ENCODE data around the gene GDE1.
A peak's percentile ranks its signal among the peaks of the same experiment; 100 is the strongest.

GDE1 gene

DNA sequence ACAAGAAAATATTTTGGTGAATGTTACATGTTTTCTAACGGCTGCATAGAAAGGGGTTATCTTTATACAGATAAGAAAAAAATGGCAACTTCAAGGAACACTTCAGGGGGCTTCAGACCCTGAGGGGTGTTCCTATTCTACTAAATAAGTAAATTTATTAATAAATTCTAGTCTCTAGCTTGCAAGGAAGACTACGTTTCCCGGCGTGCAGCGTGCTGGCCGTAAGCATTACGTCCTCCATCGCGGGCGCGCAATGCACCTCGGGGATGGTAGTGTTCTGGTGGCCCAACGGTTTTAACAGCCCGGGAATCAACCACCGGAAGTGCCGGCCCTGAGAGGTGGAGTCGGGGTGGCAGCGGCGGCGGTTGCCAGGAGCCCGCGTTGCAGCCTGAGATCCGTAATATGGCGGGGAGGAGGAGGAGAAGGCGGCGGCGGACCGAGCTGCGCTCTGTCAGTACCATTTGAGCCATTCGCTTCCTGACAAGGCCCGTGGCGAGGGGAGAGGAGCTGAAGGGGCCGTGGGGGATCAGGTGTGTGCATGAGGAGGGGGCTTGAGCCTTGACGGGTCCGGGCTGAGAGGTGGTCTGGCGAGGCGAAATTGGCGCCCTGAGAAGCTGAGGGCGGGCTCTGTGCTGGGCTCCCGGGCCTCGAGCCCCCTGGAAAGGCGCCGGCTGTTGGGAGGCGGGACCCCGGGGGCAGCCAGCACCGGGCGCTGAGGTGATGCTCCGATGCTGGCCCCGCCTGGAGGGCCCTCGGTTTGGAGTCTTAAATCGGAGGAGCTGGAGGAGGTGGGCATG lies 1.9 kb upstream of the GDE1 start, which contains the start of gene CCP110:
Gene CCP110, plus strand, starts transcription at position 384 of the 797 bp plus-strand sequence. CDS start 3,940 bp downstream, outside the sequence.
- peak; percentile 96 for DNase-seq (ENCODE audit: low read depth)

DNA sequence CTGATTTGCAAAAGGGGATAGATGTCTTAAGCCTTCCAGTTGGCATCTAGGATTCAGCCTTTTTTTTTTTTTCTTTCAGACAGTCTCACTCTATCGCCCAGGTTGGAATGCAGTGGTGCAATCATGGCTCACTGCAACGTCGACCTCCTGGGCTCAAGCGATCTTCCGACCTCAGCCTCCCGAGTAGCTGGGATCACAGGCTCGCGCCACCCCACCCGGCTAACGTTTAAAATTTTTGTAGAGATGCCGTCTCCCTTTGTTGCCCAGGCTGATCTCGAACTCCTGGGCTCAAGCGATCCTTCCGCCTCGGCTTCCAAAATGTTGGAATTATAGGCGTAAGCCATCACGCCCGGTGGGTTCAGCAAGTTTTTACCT lies 1.3 kb upstream of the GDE1 start:
- DNase-seq (ENCODE audit: low read depth): no peak

DNA sequence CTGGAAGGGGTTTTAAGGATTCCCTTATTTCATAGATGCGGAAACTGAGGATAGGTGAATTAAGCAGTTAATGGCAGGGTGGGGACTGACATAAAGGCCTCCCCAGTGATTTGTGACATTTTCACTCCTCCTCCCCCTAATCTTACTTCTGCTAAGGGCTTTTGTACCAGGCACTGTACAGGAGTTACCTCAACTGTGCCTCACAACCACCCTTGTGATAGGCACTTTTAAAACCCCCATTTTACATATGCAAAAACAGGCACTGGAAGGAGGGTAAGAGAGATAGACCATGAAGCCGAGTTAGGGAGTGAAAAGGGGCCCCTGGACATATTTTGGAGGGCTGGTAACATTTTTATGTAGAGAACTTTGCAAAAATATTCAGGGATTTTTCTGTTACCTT lies 862 bp upstream of the GDE1 start:
- no peak for DNase-seq (ENCODE audit: low read depth)

DNA sequence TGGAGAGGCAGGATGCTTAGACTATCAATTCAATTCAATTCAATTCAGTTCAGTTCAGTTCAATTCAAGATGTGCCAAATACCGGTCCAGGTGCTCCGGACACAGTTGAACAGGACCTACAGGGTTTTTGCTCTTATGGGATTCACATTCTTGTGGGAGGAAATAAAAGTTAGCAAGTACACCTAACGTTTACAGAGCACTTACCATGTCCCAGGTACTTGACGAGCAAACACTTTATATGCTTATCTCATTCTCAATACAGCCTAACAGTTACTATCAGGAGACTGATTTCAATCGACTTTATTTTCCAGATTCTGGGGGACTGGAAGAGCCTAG lies 467 bp upstream of the GDE1 start:
- DNase-seq (ENCODE audit: low read depth): no peak

DNA sequence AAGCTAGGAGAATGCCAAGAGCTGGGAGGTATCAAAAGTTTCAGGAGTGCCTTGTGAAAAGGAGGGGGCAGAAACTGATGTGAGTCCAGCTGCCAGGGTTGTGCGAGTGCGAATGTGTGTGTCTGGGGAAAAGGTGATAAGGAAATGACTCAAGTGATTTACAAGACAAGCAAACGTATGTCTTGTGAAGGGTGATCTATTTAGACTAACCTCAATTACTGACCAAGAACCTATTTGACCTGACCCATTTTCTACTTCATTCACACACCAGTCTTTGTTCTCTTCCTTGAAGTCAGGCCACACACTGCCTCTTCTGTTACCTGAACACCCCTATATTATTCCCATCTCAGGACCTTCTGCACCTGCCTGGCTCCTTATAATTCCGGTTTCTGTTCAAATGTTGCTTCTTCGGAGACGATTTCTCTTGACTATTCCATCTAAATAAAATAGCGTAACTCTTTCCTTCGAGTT lies 1.0 kb downstream of the GDE1 start:
- peak; percentile 21 for DNase-seq (ENCODE audit: low read depth)

DNA sequence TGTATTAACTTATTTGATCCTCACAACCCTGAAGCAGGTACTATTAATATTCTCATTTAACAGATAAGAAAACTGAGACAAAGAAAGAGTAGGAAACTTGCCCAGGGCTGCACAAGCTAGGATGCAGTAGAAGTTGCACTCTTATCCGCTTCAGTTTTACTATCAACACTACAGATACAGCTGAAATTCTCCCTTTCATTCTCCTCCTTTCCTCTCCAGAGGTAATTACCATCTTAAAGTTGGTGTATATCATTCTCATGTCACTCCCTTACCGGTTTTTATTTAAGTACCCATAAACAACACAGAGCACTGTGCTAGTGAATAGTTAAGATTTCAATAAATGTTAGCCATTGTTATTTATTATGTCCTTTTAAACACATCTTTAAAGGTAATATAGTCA lies 3.5 kb downstream of the GDE1 start:
- no peak for DNase-seq (ENCODE audit: low read depth)

DNA sequence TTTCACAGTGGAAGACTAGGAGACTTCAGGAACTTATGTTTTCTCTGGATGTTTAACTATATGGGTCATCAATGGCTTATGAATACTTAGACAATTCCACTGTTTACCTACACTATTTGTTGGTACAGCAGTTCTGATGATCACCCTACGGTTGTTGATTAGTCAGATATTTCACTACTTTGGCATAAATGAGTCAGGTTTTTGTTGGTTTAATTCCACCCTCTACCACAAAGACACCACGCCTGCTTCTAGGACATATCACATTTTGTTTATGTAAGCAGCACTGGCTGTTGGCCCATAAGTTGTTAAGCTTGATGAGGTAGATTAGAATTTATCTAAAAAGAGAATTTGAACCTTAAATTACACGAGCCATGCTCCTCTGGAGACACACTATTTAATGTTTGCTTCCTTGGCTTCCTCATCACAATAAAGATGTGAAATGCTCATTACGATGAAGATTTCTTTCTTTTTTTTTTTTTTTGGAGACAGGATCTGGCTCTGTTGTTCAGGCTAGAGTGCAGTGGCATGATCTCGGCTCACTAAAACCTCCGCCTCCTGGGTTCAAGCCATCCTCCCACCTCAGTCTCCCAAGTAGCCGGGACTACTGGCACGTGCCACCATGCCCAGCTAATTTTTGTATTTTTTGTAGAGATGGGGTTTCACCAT lies 4.3 kb downstream of the GDE1 start:
- peak; percentile 46 for DNase-seq (ENCODE audit: low read depth)

DNA sequence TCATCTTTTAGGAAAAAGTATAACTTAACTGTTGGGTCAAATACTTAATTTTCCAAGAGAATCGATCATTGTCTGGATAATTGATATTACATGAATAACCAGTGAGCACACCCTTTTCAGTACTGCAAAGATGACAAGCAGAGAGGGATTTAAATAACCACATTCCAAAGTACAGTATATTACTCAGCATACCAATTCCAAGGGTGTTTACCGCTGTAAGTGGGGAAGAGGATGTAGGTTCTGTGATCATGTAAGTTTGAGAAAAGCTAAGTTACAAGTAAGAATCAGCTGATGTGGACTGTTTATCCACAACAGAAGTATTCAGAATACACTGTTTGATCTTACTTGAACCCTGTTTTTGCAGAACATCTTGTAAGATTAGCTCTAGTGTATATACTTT lies 6.1 kb downstream of the GDE1 start:
- peak; percentile 16 for DNase-seq (ENCODE audit: low read depth)

DNA sequence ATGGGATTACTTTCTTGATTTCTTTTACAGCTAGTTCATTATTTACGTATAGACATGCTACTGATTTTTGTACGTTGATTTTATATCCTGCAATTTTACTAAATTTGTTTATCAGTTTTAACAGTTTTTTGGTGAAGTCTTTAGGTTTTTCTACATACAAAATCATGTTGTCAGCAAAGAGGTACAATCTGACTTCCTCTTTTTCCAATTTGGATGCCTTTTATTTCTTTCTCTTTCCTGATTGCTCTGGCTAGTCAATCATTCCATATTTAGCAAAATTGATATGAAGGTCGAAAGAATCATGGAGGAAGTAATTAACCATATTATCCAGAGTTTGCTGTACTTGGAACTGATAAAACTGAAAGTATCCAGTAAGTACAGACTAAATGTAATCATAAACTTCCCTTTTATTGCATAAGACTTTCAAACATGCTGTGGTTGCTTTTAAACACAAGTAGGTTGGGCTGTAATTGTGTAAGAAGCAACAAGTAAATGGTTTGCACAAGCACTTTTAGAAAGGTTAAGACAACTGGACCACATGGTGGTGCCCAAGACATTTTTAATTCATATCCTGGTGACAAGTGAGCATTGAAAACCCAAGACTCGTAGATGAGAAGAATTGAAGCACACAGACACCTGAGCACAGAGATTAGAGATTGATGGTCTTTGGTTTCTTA lies 8.4 kb downstream of the GDE1 start:
- no peak for DNase-seq (ENCODE audit: low read depth)

DNA sequence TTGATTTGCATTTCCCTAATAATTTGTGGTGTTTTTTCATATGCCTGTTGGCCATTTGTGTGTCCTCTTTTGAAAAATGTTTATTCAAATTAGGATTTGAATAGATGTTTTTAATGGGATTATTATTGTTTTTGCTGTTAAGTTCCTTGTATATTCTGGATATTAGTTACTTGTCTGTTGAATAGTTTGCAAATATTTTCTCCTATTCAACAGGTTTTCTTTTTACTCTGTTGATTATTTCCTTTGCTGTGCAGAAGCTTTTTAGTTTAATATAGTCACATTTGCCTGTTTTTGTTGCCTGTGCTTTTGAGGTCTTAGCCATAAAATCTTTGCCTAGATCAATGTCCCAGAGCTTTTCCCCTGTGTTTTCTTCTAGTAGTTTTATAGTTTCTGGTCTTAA lies 9.6 kb downstream of the GDE1 start:
- DNase-seq (ENCODE audit: low read depth): no peak

DNA sequence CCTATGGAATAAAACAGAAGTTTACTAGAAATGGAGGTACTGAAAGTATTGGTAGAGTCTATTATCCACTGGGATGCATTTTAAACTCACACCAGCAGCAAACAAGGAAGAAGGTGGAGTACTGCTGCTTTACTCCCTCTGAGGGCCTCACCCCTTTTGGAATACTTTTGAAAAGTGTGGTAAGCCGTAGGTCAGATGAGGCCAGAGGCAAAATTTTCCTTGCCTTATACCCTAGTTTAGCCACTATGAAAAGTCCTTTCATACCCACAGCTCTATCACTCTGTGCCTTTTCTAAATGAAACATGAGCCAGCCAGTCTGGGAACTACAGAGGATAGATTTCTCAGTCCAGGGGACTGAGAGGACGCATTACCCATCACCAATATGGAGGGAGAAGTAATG lies 14.0 kb downstream of the GDE1 start:
- no peak for DNase-seq (ENCODE audit: low read depth)

DNA sequence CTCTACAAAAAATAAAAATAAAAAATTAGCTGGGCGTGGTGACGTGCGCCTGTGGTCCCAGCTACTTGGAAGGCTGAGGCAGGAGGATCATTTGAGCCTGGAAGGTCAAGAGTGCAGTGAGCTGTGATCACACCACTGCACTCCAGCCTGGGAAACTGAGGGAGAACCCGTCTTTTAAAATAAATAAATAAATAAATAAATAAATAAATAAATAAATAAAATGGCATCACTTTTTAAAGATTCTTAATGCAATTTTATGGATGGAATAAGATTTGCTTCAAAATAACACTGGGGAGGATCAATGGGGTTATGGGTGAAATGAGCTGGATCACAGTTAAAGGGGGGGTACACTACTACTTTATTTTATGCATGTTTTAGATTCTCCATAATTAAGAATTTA lies 14.9 kb downstream of the GDE1 start:
- no peak for DNase-seq (ENCODE audit: low read depth)

DNA sequence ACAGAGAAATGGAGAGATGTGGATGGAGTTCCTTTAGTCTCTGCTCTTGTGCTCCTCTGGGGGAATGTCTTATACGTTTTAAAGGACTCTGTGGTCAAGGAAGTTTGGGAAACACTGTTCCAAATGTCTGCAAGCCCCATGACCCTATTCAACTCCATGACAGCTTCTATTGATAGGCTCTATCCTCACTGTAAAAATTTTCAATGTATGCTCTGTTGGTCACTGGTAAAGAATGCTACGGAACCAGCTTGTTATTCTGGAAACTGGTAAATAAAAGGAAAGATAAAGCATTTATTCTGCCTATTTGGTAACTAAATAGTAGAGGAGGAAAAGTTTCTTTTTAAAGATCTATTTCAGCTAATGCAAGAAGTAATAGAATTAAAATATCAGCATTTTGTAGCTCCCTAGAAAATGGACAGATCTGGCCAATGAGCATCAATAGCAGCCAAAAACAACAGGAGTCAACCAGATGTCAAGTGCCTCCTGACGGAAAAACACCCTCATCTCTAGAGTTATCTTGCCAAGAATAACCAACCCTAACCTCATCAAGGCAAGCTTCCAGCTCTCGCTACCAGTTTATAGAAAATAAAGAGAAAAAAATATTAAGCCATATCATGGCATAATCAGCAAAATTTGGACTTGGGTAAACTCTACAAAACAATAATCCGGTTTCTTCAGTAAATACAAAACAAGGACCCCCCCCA lies 16.1 kb downstream of the GDE1 start:
- DNase-seq (ENCODE audit: low read depth): peak; percentile 36

DNA sequence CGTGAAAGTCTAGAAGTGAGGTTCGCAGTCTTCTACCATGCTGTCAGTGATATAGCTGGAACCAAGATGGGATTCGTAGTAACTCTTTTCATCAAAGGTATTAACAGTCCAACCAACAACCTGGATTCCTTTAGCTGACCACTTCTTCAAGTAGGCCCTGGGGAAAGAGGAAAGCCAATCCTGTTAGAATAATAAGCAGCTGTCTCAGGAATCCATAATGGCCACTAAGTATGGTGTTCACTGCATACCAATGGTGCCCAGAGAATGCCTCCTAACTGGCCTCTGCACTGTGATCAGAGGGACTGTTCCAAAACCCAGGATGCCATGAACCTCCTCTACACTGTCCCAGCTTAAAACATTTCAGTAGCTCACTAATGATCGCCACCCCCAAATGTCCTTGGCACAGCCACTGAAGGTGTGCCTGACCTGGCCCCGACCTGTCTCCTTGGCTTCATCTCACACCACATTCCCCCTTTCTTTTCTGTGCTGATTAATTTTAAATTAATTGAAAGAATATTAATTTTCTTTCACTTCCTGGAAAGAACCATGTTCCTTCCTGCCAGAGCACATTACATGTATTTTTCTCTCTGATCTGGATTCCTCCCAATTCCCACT lies 18.3 kb downstream of the GDE1 start:
- no peak for DNase-seq (ENCODE audit: low read depth)

DNA sequence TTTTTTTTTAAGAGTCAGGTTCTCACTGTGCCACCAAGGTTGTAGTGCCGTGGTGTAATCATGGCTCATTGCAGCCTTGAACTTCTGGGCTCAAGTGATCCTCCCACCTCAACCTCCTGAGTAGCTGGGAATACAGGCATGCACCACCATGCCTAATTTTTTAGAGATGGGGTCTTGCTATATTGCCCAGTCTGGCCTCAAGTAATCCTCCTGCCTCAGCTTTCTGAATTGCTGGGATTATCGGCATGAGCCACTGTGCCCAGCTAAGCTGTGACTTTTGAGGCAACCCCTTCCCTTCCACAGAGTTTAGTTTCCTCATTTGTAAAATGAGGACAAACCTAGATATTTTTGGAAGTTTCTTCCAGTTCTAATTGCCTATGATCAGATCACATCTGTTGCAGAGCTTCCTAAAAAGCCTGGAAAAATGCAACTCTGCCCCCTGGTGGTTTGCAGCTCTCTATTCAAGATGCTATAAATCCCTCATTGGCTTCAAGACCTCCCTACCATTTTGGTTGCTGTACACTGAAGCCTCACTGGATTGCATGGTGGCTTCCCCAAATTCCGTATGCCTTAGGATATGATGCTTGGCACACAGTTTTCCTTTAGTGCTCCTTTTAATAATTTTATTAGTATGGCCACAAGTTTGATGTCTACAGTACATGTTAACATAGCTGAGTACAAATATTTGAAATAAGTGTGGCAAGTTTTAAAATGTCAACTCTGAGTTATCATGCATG lies 19.3 kb downstream of the GDE1 start:
- peak; percentile 74 for DNase-seq (ENCODE audit: low read depth)

DNA sequence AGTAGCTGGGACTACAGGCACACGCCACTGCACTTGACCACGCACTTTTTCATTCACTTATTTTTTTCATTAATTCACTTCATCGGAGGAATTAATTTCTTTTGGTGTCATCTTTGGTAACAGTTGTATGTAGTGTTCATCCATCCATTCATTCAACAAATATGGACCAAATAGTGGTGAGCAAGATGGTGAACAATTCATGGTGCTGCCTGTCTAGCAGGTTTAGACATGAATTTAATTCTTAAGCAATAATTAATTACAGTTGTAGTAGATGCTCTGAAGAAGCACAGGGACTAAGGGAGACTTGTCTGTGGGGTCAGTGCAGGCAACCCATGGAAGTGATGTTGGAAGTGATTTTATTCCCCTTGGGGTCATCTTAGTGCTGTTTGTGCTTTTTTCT lies 22.4 kb downstream of the GDE1 start:
- no peak for DNase-seq (ENCODE audit: low read depth)

DNA sequence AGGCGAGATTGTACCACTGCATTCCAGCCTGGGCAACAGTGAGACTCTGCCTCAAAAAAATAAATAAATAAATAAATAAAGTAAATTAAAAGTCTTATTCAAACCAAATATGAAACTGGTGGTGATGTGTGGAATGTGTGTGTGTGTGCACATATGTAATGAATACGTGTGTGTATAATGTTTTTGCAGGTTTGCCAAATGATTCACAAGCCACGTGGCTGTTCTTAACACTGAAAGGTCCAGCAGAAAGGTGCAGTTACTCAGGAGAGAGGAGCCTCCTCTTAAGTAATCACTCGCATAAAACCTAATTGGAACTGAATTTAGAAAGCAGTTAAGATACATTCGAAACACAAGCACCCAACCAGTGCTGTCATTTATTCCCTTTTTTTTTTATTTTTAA lies 22.9 kb downstream of the GDE1 start:
- no peak for DNase-seq (ENCODE audit: low read depth)

DNA sequence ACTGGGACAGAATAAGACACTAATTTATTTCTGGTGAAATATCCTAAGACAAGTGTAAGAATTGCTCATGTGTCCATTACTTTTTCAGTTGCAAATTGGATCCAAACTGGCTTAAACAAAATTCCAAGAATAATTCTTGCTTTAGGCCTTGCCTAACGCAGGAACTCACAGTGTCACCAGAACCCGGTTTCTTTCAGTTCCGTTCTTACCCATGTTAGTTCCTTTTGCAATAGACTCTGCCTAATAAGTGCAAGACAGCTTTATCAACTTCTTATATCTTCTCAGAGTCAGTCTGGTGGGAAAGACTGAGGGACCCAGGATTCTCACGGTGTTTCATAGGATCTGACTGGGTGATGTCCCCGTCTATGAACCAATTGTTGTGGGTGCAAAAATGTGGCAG lies 24.7 kb downstream of the GDE1 start:
- no peak for DNase-seq (ENCODE audit: low read depth)

DNA sequence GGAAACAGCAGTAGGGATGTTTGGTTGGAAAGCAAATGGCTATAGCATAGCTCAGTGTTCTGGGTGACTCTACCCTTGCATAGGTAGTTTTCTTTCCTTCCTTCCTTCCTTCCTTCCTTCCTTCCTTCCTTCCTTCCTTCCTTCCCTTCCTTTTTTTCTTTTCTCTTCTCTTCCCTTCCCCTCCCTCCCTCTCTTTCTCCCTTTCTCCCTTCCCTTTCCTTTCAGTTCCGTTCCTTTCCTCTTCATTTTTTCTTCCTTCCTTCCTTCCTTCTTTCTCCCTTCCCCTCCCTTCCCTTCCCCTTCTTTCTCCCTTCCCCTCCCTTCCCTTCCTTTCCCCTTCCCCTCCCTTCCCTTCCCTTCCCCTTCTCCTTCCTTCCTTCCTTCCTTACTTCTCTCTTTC lies 31.3 kb downstream of the GDE1 start:
- no peak for DNase-seq (ENCODE audit: low read depth)

DNA sequence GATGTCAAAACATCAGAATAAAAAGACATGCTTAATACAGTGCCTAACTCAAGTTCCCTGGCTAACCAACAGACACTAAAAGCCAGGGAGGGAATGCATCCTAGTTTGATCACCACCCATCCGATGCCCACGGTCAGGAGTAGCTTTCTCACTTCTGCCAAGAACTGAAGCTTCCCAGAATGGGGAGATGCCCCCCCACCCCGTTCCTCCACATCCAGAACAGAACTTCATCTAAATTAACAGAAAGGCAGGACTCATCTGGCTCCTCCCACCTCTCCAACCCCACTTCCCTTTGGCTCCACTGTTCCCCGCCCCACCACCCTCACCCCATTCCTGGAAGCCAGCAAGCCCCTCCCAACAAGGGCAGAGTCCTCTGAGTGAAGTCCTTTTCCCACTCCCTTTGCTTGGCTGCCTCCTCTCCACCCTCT lies 33.7 kb downstream of the GDE1 start:
- no peak for DNase-seq (ENCODE audit: low read depth)

DNA sequence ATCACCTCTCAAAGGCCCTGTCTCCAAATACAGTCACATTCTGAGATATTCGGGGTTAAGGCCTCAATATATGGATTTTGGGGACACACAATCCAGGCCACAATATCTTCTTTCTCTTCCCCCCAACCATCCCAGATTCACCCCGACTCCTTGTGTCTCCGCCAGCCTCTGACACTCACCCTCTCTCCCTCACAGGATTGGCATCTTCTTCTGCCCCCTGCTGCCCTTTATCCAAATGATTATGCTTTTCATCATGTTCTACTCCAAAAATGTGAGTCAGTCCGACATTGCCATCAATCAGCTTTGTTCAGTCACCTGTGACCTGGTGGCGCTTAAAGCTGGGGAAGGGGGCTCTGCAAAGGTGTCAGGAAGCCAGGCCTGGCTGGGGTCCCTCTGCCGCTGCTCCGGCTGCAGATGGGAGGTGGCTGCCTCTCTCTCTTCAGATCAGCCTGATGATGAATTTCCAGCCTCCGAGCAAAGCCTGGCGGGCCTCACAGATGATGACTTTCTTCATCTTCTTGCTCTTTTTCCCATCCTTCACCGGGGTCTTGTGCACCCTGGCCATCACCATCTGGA lies 35.1 kb downstream of the GDE1 start:
- no peak for DNase-seq (ENCODE audit: low read depth)

Measured in EH (cell line).